Smooth muscle cell of the brain vasculature (primary cell): ENCODE results near the gene CD22.

Experiments used
- DNase-seq: peaks from one replicate; pipeline ENCODE4 v3.0.0-alpha.2; 2012; ENCODE audit warnings: low read depth, low spot score

Gene CD22

GRCh38 chr19:35313587-35313986 lies 15.4 kb upstream of the CD22 start:
- no peak for DNase-seq

- no peak for DNase-seq
These were observed 15.0 kb upstream of the CD22 start for GRCh38 chr19:35314031-35314430.

GRCh38 chr19:35314858-35315470 lies 14.0 kb upstream of the CD22 start:
- DNase-seq: no peak

GRCh38 chr19:35315883-35316282 lies 13.1 kb upstream of the CD22 start:
- no peak for DNase-seq

- DNase-seq: no peak
These were observed 12.4 kb upstream of the CD22 start for GRCh38 chr19:35316560-35316959.

- DNase-seq: no peak
These were observed 11.4 kb upstream of the CD22 start for GRCh38 chr19:35317464-35318043.

GRCh38 chr19:35318679-35319448 lies 10.1 kb upstream of the CD22 start:
- DNase-seq: no peak

- DNase-seq: no peak
These were observed 8.8 kb upstream of the CD22 start for GRCh38 chr19:35320065-35320713.

GRCh38 chr19:35321291-35321690 lies 7.7 kb upstream of the CD22 start:
- no peak for DNase-seq

GRCh38 chr19:35322014-35322413 lies 7.0 kb upstream of the CD22 start:
- no peak for DNase-seq

- DNase-seq: no peak
These were observed 1.3 kb upstream of the CD22 start for GRCh38 chr19:35327642-35328041.

- no peak for DNase-seq
These were observed 336 bp downstream of the CD22 start for GRCh38 chr19:35329323-35329722.

GRCh38 chr19:35330475-35330874 lies 1.5 kb downstream of the CD22 start:
- no peak for DNase-seq

GRCh38 chr19:35331551-35332214 lies 2.7 kb downstream of the CD22 start:
- no peak for DNase-seq

- no peak for DNase-seq
These were observed 3.8 kb downstream of the CD22 start for GRCh38 chr19:35332817-35333216.

GRCh38 chr19:35334144-35334753 lies 5.3 kb downstream of the CD22 start:
- DNase-seq: no peak

GRCh38 chr19:35336166-35336955 lies 7.4 kb downstream of the CD22 start:
- no peak for DNase-seq

- no peak for DNase-seq
These were observed 8.4 kb downstream of the CD22 start for GRCh38 chr19:35337097-35337983.

GRCh38 chr19:35337984-35338296 lies 9.0 kb downstream of the CD22 start:
- no peak for DNase-seq

GRCh38 chr19:35340431-35340830 lies 11.4 kb downstream of the CD22 start:
- no peak for DNase-seq
